Stimulated activated CD8-positive, alpha-beta memory T cell treated with anti-CD3 and anti-CD28 coated beads, Interleukin-7, amount 100 ng/mL, for 48 hours (primary cell): ENCODE data around the gene RLN3.

Experiments used
- DNase-seq, 2 donors: peaks; one replicate each; pipeline ENCODE4 v3.0.0-alpha.2; 2020; ENCODE audit warnings: low read depth in 1 of 2; ENCODE audit errors: extremely low read depth in 1 of 2

The RLN3 gene

GRCh38 chr19:14027856-14028450 lies at the start of gene RLN3:
Gene RLN3 (plus strand): TSS chr19:14028148. CDS start chr19:14028205, 57 bp downstream.
- DNase-seq = no peak

DNA sequence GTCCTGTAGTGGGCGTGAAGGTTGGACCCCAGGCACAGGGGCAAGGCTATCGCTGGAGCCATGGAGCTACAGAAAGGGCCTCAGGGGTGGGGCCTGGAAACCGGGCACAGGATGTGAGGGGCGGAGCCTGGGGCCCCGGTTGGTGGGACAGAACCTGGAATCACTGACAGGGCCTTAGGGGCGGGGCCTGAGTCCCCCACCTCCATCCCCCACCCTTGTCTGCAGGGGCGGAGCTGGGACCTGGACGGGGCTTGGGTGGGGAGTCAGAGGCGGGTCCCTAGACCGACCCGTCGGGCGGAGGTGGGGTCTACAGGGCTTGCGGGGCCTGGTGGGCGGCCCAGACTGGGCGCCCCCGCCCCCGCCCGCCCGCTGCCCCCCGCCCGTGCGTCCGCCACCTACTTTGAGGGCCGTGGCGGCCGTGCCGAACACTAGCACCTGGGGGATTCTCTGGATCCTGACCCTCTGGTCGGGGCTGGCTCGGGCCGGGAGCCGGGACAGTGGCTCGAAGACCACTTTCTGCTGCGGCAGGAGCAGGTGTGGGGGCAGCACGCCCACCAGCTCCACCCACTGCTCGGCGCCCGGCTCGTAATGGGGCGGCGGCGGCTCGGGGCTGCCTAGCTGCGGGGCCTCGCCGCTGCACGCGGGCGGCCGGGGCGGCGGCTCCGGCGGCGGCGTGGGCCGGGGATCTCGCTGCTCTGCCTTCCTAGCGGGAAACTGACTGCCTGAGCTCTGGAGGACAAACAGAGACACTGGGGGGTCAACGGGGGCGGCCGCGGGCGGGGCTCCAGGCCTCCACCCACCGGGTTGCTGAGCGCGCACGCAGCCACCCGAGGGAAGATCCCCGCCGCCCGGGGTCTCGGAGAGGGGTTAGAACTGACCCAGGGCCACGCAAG lies 49.4 kb upstream of the RLN3 start:
- peak in 1 of 2 donors; percentile 34 for DNase-seq

DNA sequence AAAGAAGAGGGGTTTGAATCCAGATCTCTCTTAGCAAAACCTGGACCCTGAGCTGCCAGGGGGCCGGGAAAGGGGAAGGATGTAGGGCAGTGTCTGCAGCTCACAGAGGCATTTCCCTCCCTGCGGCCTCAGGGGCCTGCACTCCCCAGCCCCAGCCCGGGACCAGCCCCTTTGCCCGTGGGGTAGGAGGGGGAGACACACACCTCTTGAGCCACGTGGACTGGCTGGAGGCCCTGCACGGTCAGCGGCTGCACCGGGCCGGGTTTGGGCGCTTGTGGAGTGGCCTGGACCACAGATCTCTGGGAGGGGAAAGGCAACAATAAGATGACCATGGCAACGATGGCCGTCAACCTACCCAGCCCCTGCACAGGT lies 48.7 kb upstream of the RLN3 start:
- no peak for DNase-seq

DNA sequence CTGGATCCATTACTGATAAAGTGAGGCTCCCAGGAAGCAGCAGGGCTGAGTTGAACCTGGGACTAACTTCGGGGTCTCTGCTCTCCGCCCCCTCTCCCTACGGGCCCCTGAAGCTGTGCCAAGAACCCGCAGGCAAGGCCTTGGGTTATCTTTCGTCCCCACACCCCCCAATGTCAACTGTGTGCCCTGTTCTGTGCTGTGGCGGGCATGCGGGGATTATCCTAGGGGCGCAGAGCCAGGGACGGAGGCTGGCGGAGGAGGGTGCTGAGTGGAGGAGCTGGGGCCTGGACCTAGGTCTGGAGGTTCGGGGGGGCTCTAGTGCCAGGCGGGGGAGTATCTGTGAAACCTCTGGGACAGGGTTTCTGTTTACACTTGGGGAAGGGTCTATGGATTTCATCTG lies 48.3 kb upstream of the RLN3 start:
- DNase-seq = no peak

DNA sequence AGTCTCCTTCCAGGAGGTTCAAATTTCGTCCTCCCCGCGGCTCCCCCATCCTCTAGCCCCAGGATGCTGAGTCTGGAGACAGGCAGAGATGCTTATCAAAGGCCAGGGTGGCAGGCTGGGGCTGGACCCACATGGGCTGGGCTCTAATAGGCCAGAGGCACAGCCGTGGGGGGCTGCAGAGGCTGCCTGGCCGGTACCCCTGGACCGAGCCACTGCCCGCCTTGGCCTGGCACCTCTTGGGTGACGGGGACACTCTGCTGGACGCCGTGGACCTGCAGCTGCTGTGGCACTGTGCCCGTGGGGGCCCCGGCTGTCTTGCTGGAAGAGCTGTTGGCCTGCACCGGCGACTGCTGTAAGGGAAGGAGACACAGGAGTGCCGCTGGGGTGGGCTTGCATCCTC lies 47.6 kb upstream of the RLN3 start:
- DNase-seq = no peak

DNA sequence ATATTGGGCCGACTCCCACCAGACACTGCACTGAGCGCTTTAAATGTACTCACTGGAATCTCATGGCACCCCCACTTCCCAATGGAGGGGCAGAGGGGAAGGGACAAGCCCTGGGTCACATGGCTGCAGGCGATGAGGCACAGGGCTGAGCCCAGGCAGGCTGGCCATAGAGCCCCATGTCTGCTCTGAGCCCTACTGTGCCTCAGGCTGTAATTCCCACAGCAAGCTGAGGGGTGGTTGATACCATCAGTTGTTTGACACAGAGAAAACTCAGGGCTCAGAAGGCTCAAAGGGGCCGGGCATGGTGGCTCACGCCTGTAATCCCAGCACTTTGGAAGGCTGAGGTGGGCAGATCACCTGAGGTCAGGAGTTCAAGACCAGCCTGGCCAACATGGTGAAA lies 46.9 kb upstream of the RLN3 start:
- DNase-seq = no peak

GRCh38 chr19:13981467-13981866 lies 46.5 kb upstream of the RLN3 start:
- no peak for DNase-seq

GRCh38 chr19:13981988-13982501 lies 45.9 kb upstream of the RLN3 start:
- DNase-seq = no peak

- no peak for DNase-seq
Observed at GRCh38 chr19:13982773-13983172, 45.2 kb upstream of the RLN3 start.

DNA sequence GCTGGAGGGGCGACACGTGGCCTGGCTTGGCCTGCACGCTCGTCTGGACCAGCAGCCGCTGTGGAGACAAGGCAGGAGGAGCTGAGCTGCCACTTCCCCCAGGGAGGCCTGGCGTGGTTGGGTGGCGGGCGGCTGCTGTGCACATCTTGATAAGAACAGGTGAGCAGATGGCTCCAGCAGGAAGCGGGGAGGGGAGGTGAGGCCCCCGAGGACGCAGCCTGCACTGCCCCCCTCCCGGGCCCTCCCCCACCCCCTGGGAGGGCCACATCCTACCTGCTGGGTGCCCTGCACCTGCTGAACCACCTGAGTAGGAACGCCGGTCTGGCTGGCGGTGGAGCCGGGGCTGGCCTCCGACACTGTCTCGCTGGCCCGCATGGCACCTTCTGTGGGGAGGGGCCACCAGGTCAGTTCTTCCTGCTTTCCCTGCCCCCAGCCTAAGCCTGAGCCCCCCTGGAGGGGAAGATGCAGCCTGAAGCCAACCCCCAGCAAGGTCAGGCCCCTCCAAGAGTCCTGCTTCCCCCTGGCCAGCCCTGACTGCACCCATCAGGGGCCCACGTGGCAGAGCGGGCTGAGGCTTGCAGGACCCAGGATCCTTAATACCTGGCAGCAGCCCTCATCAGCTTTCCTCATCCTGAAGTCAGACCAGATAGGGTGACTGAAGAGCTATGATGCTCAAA lies 44.6 kb upstream of the RLN3 start:
- no peak for DNase-seq

DNA sequence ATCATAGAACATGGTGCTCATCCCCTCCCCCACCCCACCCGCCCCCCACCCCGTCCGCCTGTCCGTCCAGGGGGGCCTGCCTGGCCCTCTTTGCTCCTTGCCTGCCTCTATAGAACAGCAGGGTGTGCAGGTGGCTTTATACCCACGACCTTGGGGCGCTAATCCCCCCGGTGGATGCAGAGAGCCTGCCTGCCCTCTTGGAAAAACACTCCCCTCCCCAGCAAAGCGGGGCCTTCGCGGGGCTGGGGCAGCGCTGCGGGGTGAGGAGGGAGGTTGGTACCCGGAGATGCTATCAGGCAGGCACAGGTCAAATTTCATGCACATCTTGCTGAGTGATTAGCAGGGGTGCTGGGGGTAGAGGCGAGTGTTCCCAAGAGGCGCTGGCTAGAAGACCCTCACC lies 43.8 kb upstream of the RLN3 start:
- no peak for DNase-seq

DNA sequence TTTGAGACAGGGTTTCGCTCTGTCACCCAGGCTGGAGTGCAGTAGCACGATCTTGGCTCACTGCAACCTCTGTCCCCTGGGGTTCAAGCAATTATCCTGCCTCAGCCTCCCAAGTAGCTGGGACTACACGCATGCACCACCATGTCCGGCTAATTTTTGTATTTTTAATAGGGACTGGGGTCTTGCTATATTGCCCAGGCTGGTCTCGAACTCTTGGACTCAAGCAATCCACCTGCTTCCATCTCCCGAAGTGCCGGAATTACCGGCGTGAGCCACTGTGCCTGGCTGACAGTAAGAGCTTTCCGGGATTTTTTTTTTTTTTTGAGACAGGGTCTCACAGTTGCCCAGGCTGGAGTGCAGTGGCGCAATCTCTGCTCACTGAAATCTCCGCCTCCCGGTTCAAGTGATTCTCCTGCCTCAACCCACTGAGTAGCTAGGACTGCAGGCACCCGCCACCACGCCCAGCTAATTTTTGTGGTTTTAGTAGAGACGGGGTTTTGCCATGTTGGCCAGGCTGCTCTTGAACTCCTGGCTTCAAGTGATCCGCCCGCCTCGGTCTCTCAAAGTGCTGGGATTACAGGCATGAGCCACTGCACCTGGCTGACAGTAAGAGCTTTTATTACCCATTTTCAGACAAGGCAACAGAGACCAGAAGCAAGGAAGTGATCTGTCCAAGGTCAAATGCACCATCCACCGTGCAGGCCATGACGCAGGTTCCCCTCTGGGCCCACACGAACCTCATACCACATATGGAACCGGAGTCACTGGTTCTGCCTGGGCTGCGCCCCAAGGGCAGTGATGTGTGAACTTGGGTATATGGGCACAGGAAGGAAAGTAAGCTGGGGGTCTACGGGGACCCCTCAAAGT lies 42.8 kb upstream of the RLN3 start:
- DNase-seq = no peak

DNA sequence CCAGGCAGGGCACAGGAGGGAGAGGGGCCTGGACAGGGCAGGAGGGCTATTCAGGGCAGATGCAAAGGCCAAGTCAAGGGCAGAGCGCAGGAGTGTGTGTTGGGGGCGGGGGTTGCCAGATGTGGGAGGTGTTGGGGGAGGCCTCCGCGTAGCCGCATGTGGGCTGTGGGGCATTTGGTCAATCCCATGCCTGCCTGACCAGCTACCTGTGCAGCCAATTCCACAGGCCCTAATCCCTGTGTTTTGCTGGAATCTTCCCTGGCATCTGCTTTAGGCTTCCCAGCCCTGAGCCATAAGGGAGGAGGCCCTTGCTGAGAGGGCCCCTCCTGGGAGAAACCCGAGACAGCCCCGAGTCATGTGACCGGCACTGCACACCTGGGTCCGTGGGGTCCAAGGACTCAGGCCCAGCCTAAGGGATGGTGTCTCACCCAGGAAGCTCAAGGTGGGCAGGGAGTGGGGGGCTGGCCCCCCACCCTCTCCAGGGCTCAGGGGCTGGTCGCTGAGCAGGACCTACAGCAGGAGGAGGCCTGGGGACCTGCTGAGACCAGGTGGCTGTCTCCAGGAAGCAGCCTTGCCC lies 42.1 kb upstream of the RLN3 start:
- no peak for DNase-seq

GRCh38 chr19:13986348-13986904 lies 41.5 kb upstream of the RLN3 start:
- peak; percentile 96 to 100 for DNase-seq

DNA sequence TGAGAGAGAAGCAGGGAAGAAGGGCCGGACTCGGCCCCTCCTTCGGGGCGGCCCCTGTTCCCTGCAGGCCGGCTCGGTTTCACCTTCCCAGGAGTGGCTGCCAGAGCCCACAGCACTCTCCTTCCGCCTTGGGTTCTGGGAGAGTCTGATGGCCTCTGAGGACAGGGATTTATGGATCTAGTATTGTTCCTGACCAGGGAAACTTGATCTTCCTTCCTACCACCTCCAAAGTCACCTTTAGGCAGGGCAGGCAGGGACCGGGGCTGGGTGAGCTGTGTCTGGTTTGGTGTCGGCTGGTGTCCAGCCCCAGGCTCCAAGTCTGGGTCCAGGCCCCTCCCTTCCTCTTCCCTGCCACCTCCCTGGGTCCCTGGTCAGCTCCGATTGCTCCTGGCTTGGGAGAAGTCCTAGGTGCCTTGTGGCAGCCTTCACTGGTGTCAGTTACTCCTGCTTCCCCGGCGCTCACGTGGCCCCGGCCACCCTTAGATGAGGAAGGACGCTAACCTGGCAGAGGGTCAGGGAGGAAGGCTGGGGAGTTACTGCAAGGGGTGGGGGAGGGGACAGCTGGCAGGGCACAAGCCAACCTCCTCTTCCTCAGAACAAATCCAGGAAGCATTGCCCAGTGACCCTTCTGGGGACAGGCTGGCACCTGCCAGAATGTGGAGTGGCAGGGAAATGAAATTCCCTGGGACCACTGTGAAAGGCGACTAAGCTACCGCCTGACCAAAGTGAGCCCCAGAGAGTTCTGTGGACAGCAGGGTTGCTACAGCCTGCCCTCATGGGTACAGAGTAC lies 40.7 kb upstream of the RLN3 start:
- no peak for DNase-seq

DNA sequence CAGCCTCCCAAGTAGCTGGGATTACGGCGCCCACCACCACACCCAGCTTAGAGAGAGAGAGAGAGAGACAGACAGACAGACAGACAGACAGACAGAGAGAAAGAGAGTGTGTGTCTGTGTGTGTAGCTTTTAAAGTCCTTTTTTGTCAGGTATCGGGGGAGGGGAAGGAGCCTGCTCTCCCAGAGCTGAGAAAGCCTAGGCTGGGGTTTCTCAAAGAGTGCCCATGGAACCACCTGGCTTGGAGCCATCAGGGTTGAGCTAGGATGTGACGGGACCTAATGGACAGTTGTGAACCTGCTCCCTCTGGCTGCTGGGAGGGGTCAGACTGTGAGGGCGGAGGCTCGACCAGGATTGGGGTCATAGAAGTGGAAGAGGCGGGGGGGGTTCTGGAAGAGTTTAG lies 38.5 kb upstream of the RLN3 start:
- DNase-seq = no peak

DNA sequence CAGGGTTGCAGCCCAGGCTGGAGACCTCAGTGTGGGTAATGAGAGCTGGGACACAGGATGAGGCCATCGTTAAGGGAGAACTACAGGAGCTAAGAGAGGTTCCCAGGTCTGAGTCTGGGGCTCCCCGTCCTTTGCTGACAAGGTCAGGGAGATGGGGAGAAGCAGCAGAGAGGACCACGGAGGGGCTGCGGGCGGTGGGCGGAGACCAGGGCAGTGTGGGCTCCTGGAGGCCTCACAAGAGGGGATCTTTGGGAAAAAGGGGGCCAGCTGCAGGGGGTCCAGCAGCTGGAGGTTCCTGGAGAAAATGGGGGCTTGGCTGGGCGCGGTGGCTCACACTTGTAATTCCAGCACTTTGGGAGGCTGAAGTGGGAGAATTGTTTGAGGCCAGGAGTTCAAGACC lies 37.9 kb upstream of the RLN3 start:
- DNase-seq = no peak

GRCh38 chr19:13992025-13992424 lies 35.9 kb upstream of the RLN3 start:
- DNase-seq = no peak

DNA sequence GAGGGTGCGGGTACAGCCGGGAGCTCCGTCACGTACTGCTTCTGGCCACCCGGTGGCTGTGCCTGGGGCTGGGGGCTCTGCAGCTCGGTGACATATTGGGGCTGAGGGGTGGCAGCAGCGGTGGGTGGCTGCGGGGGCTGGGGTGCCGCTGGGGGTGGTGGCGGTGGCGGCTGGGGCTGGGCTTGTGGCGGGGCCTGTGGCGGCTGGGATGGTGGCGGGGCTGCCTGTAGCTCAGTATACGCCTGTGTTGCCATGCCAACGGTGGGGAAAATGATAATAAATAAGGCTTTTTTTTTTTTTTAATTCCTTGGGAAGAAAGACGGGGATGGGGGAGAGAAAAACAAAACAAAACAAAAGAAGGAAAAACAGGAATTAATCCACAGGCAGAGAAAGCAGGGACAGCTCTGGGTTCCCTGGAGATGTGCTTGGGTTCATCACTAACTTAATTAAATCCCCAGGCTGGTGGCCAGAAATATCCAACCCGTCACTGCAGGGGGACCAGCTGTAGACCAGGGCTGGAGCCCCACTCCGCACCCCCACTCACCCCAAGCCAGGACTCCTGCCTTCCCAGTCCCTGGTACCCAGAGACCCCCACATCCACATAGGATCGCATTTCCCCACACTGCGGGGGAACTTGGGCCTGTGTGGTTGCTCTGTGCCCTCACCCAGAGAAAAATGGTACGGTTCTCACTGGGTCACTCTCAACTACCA lies 34.2 kb upstream of the RLN3 start:
- DNase-seq = no peak
